HG03039 (cell line): Measurements from ENCODE around the gene COX19.
"Not testable (repeated sequence)": the region's sequence is repeated elsewhere in the genome, so short reads cannot be mapped to it uniquely, and the experiment has no call there.

Experiments used
- ATAC-seq: cut with Tn5 transposase; IDR thresholded peaks from one replicate; pipeline ENCODE4 v1.9.1; 2021; ENCODE audit warnings: mild to moderate bottlenecking, moderate library complexity; ENCODE audit not compliant: unreplicated experiment

COX19 gene

DNA sequence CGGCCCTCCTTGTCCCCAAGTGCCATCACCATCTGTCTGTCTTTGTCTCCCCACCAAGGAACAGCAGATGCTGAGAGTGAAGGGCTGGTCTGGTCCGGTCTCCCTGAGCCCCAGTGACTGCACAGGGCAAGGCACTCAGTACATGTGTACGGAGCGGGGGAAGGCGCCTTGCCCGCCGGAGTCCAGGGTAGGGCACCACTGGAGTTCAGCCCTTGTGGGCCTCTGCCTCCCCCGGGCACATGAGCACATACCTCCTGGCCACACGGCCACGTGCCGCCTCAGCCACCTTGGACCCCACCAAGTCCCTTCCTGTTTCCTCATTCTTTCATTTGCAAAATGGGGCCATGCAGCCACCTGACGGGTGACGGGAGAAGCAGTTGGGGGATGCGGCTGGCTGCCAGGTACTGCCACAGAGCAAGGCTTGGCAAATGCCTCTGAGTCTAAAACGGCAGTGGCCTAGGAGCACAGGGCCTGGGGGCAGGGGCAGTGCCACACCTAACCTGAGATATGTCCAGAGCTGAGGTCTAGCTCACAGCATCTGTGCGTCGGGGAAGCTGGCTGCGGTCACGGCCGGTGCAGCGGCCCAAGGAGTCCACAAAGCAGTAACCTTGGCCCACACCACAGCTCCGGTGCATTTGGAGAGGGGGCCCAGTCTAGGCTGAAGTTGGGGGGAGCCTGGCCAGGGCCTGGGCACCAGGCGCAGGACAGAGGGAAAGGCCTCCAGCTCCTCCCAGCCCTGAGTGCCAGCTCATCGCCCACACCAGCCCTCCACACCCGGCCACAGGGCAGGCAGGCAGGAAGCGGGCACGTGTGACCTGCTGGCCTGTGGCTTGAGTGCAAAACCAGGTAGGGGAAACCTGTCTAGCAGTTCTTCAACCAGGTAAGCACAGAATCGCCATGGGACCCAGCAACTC is 26.1 kb downstream of the COX19 start:
- no peak for ATAC-seq

- ATAC-seq = no peak
Observed at GRCh38 chr7:947391-948210, 27.7 kb downstream of the COX19 start.

GRCh38 chr7:946256-946996 is 28.9 kb downstream of the COX19 start:
- ATAC-seq = no peak

DNA sequence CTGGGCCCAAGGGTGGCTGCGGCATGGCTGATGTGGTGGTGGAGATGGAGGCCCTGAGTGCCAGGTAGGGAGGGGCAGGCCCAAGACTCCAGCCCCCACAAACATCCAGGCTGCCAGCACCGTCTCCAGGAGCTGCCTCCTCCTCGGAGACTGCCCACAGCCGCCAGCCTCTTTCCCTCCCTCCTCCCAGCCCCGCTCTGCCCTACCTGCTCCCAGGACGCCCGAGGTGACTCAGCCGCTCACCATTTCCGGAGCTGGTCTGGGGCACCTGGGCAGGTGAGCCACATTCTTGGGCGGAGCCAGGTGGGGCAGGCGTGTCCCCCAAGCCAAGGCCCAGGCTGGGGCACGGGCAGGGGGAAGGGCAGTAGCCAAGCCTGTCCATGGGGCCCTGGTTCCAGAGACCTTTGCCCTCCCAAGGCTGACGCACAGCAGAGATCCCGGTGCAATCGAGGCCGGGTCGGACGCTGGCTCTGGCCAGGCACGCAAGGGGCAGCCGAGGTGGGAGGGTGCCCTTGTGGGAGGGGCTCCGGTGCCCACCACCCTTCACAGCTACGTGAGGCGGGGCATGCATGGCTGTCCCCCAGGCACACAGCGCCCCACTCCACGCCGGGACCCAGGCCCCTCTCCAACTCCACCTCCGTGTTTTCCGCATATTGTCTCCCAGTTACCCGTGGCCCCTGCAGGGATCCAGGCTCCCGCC is 29.6 kb downstream of the COX19 start:
- no peak for ATAC-seq

GRCh38 chr7:945147-945555 is 30.2 kb downstream of the COX19 start:
- ATAC-seq = no peak

DNA sequence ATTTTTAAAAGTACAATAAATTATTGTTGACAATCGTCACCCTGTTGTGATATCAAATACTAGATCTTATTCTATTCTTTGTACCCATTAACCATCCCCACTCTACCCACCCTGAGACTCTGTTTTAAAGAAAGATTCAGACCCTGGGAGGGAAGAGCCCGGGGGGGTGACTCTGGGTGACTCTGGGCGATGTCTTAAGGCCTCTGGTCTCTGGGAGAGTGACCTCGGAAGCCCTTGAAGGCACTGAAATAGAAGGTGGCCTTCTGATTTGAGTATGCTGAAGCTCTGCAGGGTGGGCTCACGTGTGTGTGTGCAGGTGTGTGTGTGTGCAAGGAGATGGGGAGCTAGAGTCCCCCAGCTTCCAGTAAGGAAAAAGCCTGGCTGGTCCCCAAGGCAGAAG is 30.6 kb downstream of the COX19 start:
- ATAC-seq = no peak

- ATAC-seq = not testable (repeated sequence)
Observed at GRCh38 chr7:943793-944192, 31.6 kb downstream of the COX19 start.

DNA sequence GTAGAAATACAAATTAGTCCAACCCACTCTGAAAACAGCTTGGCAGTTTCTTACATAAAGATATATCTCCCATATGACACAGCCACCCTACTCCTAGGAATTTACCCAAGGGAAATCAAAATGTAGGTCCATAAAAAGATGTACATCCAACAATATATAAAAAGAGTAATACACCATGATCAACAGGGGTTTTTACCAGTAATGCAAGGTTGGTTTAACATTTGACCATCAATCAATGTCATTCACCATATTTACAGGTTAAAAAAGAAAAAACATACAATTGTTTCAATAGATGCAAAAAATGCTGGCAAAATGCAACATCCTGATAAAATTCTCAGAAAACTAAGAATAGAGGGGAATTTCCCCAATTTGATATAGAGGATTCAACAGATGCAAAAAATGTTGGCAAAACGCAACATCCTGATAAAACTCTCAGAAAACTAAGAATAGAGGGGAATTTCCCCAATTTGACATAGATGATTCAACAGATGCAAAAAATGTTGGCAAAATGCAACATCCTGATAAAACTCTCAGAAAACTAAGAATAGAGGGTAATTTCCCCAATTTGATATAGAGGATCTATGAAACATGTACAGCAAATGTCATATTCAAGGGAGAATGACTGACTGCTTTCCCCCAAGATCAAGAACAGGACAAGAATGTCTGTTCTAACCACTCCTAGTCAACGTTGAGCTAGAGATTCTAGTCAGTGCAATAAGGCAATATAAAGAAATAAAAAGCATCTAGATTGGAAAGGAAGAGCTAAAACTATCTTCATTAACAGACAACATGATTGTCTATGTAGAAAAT is 34.5 kb downstream of the COX19 start:
- ATAC-seq = no peak

- no peak for ATAC-seq
Observed at GRCh38 chr7:939843-940242, 35.5 kb downstream of the COX19 start.

- no peak for ATAC-seq
Observed at GRCh38 chr7:938546-939185, 36.7 kb downstream of the COX19 start.

DNA sequence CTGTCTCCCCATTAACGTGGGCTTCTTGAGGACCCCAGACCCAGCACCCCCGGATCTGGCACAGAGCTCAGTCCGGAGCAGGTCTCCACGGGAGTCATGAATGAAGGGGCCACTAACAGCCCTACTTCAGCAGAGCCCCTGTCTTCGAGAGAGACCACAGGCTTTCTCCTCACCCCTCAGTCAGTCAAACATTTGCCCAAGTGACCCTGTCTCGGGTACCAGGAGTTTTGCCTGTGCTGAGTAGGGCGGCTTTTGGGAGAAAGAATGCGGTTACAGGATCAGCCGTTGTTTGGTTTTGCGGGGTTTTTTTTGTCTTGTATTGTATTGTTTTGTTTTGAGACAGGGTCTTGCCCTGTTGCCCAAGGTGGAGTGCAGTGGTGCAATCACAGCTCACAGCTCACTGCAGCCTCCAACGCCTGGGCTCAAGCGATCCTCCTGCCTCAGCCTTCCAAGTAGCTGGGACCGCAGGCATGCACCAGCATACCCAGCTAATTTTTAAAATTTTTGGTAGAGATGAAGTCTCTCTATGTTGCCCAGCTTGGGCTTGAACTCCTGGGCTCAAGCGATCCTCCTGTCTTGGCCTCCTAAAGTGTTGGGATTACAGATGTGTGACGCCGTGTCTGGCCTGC is 37.4 kb downstream of the COX19 start:
- ATAC-seq = no peak

DNA sequence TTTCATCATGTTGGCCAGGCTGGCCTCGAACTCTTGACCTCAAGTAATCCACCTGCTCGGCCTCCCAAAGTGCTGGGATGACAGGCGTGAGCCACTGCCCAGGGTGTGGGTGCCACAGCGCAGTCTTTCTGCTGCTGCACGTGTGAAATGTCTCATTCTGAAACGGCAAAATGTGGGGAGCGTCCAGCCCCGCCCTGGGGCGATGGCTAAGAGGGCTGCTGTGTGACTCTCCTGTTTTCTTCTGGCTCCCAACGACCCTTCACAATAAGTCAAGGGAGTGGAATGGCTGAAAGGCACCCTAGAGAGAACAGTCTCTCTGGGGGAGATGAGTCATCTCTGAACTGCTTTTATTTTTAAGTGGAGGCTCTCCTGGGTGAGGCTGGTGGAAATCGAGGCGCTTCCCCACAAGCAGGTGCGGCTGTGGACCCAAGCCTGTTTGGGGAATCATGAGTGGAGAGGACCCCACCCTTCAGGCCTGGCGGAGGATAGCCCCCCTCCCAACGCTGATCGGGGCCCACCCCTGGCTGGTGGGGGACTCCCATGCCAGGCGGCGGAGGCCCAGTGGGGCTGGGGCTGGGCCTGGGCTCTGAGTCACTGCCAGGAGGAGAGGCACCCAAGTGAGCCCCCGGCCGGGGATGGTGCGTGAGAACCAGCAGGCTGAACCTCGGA is 38.8 kb downstream of the COX19 start:
- peak; percentile 64 for ATAC-seq

GRCh38 chr7:935874-936385 is 39.4 kb downstream of the COX19 start:
- no peak for ATAC-seq

- ATAC-seq = no peak
Observed at GRCh38 chr7:935164-935873, 40.0 kb downstream of the COX19 start.

GRCh38 chr7:934469-935163 is 40.7 kb downstream of the COX19 start:
- ATAC-seq = no peak

- no peak for ATAC-seq
Observed at GRCh38 chr7:932651-932975, 42.7 kb downstream of the COX19 start.
